ENCODE results near the gene CNN2.
A peak's percentile ranks its signal among the peaks of the same experiment; 100 is the strongest.

CNN2 gene

GRCh38 chr19:1053176-1054101 lies 27.0 kb downstream of the CNN2 start:
- no peak for DNase-seq

- DNase-seq, result no peak
These were observed 28.0 kb downstream of the CNN2 start for GRCh38 chr19:1054102-1055027.

DNA sequence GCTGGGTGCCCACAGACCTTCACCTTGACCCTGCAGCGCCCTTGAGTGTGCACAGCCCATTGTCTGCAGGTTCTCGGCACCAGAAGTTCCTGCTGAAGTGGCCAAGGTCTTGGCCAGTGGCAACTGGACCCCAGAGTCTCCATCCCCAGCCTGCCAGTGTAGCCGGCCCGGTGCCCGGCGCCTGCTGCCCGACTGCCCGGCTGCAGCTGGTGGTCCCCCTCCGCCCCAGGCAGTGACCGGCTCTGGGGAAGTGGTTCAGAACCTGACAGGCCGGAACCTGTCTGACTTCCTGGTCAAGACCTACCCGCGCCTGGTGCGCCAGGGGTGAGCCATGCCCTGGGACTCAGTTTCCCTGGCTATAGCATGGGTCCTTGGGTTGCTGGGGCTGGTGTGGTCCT lies 28.6 kb downstream of the CNN2 start:
- DNase-seq, result no peak

- no peak for DNase-seq
These were observed 29.6 kb downstream of the CNN2 start for GRCh38 chr19:1055886-1056620.

- DNase-seq, result peak; percentile 59
These were observed 30.9 kb downstream of the CNN2 start for GRCh38 chr19:1057176-1057855.

- no peak for DNase-seq
These were observed 31.7 kb downstream of the CNN2 start for GRCh38 chr19:1058112-1058511.

DNA sequence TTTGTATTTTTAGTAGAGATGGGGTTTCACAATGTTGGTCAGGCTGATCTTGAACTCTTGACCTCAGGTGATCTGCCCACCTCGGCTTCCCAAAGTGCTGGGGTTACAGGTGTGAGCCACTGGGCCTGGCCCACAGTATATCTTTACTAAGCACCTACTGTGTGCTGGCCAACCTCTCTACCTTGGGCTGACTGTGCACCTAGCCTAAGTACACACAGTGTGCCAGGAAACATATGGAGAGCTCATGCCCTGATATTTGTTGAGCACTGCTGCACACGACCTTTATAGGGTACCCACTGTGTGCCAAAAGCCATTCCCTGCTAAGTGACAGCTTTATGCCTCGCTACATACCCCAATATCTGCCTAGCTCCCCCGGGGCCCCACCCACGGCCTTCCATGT lies 34.3 kb downstream of the CNN2 start:
- no peak for DNase-seq

DNA sequence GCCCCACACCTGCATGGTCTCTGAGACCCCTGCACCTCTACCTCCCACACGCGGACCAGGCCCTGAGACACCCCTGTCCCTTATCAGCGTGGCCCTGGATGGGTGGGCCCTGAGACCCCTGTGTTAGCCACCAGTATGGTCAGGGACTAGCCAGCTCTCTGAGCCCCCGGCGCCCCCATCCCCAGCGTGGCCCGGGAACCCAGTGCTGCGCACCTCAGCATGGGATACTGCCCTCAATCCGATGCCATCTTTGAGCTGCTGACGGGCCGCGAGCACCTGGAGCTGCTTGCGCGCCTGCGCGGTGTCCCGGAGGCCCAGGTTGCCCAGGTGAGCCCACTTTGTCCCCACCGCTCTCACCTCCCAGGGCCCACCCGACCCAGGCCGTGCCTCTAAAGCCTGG lies 35.6 kb downstream of the CNN2 start:
- no peak for DNase-seq

GRCh38 chr19:1062387-1063029 lies 36.1 kb downstream of the CNN2 start:
- no peak for DNase-seq

DNA sequence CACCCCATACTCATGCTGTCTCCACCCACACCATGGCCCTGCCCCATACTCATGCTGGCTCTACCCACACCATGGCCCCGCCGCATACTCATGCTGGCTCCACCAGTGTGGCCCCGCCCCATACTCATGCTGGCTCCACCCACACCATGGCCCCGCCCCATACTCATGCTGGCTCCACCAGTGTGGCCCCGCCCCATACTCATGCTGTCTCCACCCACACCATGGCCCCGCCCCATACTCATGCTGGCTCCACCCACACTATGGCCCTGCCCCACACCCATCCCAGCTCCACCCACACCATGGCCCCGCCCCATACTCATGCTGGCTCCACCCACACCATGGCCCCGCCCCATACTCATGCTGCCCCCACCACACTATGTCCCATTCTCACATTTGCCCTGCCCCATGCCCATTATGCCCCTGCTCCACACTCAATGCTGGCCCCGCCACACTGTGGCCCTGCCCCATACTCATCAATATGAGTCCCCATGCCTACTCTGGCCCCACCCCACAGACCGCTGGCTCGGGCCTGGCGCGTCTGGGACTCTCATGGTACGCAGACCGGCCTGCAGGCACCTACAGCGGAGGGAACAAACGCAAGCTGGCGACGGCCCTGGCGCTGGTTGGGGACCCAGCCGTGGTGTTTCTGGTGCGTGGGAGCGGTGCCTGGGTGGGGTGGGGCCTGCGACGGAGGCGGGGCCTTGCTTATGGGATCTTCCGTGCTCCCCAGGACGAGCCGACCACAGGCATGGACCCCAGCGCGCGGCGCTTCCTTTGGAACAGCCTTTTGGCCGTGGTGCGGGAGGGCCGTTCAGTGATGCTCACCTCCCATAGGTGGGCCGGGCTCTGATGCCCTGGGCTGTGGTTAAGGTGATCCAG lies 36.9 kb downstream of the CNN2 start:
- DNase-seq, result peak; percentile 78

GRCh38 chr19:1063909-1064660 lies 37.7 kb downstream of the CNN2 start:
- DNase-seq, result no peak

DNA sequence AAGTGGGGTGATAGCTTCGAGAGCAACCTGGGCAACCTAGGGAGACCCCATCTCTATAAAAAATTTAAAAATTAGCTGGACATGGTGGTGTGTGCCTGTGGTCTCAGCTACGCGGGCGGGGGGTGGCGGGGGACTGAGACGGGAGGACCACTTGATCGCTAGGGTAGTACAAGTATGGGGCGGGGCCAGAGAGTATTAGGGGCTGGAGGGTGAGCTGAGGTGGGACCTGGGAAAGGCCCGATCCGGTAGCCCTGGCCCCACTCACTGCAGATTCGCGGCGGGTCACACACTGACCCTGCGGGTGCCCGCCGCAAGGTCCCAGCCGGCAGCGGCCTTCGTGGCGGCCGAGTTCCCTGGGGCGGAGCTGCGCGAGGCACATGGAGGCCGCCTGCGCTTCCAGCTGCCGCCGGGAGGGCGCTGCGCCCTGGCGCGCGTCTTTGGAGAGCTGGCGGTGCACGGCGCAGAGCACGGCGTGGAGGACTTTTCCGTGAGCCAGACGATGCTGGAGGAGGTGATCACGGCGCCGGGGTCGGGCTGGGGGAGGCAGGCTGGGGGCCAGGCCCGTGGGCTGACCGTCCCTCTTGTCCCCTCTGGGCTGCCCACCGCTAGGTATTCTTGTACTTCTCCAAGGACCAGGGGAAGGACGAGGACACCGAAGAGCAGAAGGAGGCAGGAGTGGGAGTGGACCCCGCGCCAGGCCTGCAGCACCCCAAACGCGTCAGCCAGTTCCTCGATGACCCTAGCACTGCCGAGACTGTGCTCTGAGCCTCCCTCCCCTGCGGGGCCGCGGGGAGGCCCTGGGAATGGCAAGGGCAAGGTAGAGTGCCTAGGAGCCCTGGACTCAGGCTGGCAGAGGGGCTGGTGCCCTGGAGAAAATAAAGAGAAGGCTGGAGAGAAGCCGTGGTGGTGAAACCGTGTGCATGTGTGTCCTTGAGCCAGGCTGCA lies 38.5 kb downstream of the CNN2 start:
- peak; percentile 83 for DNase-seq

GRCh38 chr19:1065606-1066109 lies 39.2 kb downstream of the CNN2 start:
- DNase-seq, result no peak

- DNase-seq, result no peak
These were observed 39.9 kb downstream of the CNN2 start for GRCh38 chr19:1066251-1066747.

DNA sequence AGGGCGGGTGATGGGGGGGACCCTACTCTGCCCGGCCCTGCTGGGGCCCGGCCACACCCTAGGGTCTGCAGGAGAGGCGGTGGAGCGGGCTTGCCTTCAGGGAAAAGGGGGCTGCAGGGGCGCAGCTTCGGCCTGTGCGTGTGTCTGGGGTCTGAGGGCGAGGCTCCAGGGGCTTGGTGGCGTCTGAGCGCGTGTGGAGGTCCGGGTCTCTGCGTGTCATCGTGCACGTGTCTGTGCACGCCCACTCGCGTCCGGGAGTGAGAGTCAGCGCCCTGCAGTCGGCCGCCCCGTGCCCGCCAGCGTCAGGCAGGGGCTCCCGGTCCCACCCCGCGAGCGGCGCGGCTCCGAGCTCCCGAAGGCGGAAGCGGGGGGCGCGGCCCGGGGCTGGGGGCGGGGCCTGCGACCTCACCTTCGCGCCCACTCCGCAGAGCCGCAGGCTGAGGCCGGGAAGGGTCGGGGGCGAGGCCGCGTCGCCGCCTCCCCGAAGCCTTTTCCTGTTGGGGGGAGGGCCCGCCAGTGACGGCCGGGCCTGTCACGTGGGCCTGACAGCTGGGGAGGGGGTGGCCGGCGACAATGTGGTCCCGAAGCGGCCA lies 40.4 kb downstream of the CNN2 start, which contains the start of gene ARHGAP45:
Gene ARHGAP45 (plus strand): TSS at position 420 of the 593 bp plus-strand sequence. CDS start 239 bp downstream, outside the sequence.
- DNase-seq, result peak; percentile 87

- DNase-seq, result no peak
These were observed 41.0 kb downstream of the CNN2 start for GRCh38 chr19:1067341-1067957.
